ENCODE results near the gene SLC18A3. TPM values are rescaled to one million over a fixed set of nuclear protein-coding genes. Genes with fewer than 3 reads are reported as not detected.

Gene SLC18A3
- polyA plus RNA-seq, 1 experiment = not detected

- DNase-seq (ENCODE audit: low read depth) = no peak
- TF ChIP-seq, protein P1, sequence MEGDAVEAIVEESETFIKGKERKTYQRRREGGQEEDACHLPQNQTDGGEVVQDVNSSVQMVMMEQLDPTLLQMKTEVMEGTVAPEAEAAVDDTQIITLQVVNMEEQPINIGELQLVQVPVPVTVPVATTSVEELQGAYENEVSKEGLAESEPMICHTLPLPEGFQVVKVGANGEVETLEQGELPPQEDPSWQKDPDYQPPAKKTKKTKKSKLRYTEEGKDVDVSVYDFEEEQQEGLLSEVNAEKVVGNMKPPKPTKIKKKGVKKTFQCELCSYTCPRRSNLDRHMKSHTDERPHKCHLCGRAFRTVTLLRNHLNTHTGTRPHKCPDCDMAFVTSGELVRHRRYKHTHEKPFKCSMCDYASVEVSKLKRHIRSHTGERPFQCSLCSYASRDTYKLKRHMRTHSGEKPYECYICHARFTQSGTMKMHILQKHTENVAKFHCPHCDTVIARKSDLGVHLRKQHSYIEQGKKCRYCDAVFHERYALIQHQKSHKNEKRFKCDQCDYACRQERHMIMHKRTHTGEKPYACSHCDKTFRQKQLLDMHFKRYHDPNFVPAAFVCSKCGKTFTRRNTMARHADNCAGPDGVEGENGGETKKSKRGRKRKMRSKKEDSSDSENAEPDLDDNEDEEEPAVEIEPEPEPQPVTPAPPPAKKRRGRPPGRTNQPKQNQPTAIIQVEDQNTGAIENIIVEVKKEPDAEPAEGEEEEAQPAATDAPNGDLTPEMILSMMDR (IDR thresholded peaks at IDR 0.05; ENCODE audit: insufficient read depth, low read depth, low read length) = no peak
- no peak overlapping the region for H3K4me3 ChIP-seq (ENCODE audit: low read depth, low read length)
- POLR2A ChIA-PET = no interaction called here
- CTCF ChIA-PET = interaction anchor here (1.1 kb wide), 1 partner anchor 8 kb away, joined by 3 read pairs; no protein-coding TSS in a partner anchor
- H3K27me3 ChIP-seq (ENCODE audit: control insufficient read depth, insufficient read depth, low read length) = peaks cover under 1% of the 10 kb centered on the region; the same call in 1 of the 2 replicates
- no peaks in the 10 kb centered on the region for H3K36me3 ChIP-seq (ENCODE audit: control insufficient read depth, insufficient read depth, low read length)
Observed at GRCh38 chr10:49598986-49599385, 11.1 kb upstream of the SLC18A3 start.

DNA sequence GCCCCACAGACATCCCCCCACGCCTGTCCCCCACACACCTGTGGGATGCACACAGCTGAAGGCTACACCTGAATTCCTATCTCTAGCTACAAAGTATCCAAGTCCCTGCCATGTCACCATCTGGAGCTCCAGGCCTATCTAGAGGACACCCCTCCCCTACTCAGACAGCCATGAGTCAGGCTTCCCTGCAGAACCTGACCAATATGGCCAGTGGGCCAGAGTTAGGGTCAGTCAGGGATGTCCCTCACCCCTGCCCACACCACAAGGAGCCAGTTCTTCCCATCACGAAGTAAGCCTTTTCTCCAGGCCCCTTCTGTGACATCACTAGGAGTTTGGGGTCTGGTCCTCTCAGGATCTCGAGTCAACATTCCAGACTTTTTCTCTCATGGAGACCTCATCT lies 10.6 kb upstream of the SLC18A3 start:
- POLR2A ChIA-PET = no interaction called here
- Histone ChIP-seq H3K4me3 (ENCODE audit: low read depth, low read length) (no peak overlapping the region), H3K27me3 (ENCODE audit: control insufficient read depth, insufficient read depth, low read length) (peaks cover 2% of the 10 kb centered on the region; the same call in 1 of the 2 replicates), H3K36me3 (ENCODE audit: control insufficient read depth, insufficient read depth, low read length) (no peaks in the 10 kb centered on the region)
- TF ChIP-seq, protein P1 (IDR thresholded peaks at IDR 0.05; ENCODE audit: insufficient read depth, low read depth, low read length) = no peak
- CTCF ChIA-PET = interaction anchor here (1.1 kb wide), 1 partner anchor 9 kb away, joined by 3 read pairs; no protein-coding TSS in a partner anchor
- no peak for DNase-seq (ENCODE audit: low read depth)

- ChIA-PET CTCF (interaction anchor here (0.8 kb wide), 1 partner anchor 10 kb away, joined by 3 read pairs; no protein-coding TSS in a partner anchor), POLR2A (no interaction called here)
- Histone ChIP-seq H3K36me3 (ENCODE audit: control insufficient read depth, insufficient read depth, low read length) (no peaks in the 10 kb centered on the region), H3K4me3 (ENCODE audit: low read depth, low read length) (no peak overlapping the region), H3K27me3 (ENCODE audit: control insufficient read depth, insufficient read depth, low read length) (peaks cover 3% of the 10 kb centered on the region)
- TF ChIP-seq, protein P1 (IDR thresholded peaks at IDR 0.05; ENCODE audit: insufficient read depth, low read depth, low read length) = no peak
- DNase-seq (ENCODE audit: low read depth) = no peak
Observed at GRCh38 chr10:49600046-49600445, 10.1 kb upstream of the SLC18A3 start.

- Histone ChIP-seq H3K36me3 (ENCODE audit: control insufficient read depth, insufficient read depth, low read length) (no peaks in the 10 kb centered on the region), H3K4me3 (ENCODE audit: low read depth, low read length) (no peak overlapping the region), H3K27me3 (ENCODE audit: control insufficient read depth, insufficient read depth, low read length) (peaks cover 4% of the 10 kb centered on the region)
- TF ChIP-seq, protein P1 (IDR thresholded peaks at IDR 0.05; ENCODE audit: insufficient read depth, low read depth, low read length) = no peak
- DNase-seq (ENCODE audit: low read depth) = no peak
- CTCF ChIA-PET = interaction anchor here (0.8 kb wide), 1 partner anchor 11 kb away, joined by 3 read pairs; no protein-coding TSS in a partner anchor
- POLR2A ChIA-PET = no interaction called here
Observed at GRCh38 chr10:49600781-49601400, 9.2 kb upstream of the SLC18A3 start.

DNA sequence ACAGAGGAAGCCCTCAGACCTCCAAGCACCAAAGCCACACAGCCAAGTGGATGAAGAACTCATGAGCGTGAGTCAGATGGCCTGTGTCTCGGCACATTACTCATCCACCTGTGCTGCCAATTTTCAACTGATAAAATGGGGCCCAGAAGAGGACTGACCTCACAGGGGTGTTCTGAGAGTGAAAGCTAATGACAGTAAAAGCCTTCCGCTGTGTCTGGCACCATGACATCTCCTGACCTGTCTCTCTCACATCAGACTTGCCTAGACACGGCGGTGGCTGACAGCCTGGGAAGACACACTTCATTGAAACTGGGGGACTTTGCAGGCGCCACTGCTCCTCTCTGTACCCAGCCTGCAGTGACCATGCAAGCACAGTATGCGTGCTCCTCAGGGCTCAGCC lies 8.3 kb upstream of the SLC18A3 start:
- TF ChIP-seq, protein P1 (IDR thresholded peaks at IDR 0.05; ENCODE audit: insufficient read depth, low read depth, low read length) = no peak
- no peak for DNase-seq (ENCODE audit: low read depth)

More for the DNA sequence above, 8.3 kb upstream of the SLC18A3 start:
- Histone ChIP-seq H3K36me3 (ENCODE audit: control insufficient read depth, insufficient read depth, low read length) (no peaks in the 10 kb centered on the region), H3K27me3 (ENCODE audit: control insufficient read depth, insufficient read depth, low read length) (peaks cover 4% of the 10 kb centered on the region), H3K4me3 (ENCODE audit: low read depth, low read length) (no peak overlapping the region)
- CTCF ChIA-PET = interaction anchor here (1.3 kb wide), 1 partner anchor 9 kb away, joined by 10 read pairs; no protein-coding TSS in a partner anchor
- POLR2A ChIA-PET = no interaction called here

Data from BJ (cell line).